H9 (cell line): ENCODE data around the gene PLA2G2C. TPM values are rescaled to one million over a fixed set of nuclear protein-coding genes. Genes with fewer than 3 reads are reported as not detected.

Source experiments
- DNase-seq: peaks from one replicate; pipeline ENCODE4 v3.0.0-alpha.2; 2017
- H2AFZ ChIP-seq: one replicate; pipeline ENCODE4 v1.6.1; 2013; ENCODE audit warnings: mild to moderate bottlenecking, low read length, control low read depth, moderate library complexity
- H2AK5ac ChIP-seq: 2 replicates; pipeline ENCODE4 v1.6.1; 2013; ENCODE audit warnings: low read length, control low read depth, mixed read lengths; ENCODE audit not compliant: insufficient read length
- H2BK120ac ChIP-seq: one replicate; pipeline ENCODE4 v1.6.1; 2013; ENCODE audit warnings: low read depth, mild to moderate bottlenecking, low read length, control low read depth, inconsistent platforms; ENCODE audit not compliant: poor library complexity, severe bottlenecking
- H2BK12ac ChIP-seq: 2 replicates; pipeline ENCODE4 v1.6.1; 2013; ENCODE audit warnings: low read length, control low read depth, mixed read lengths, low read depth; ENCODE audit not compliant: insufficient read length
- H2BK15ac ChIP-seq: 2 replicates; pipeline ENCODE4 v1.6.1; 2013; ENCODE audit warnings: low read depth, low read length, control low read depth
- H2BK20ac ChIP-seq: one replicate; pipeline ENCODE4 v1.6.1; 2013; ENCODE audit warnings: low read depth, mild to moderate bottlenecking, low read length, control low read depth, inconsistent platforms; ENCODE audit not compliant: poor library complexity, severe bottlenecking
- H2BK5ac ChIP-seq: 2 replicates; pipeline ENCODE4 v1.6.1; 2013; ENCODE audit warnings: low read length, control low read depth, mixed read lengths; ENCODE audit not compliant: insufficient read length
- H3K14ac ChIP-seq: 2 replicates; pipeline ENCODE4 v1.6.1; 2013; ENCODE audit warnings: low read length, control low read depth; ENCODE audit not compliant: insufficient read depth
- H3K18ac ChIP-seq: 2 replicates; pipeline ENCODE4 v1.6.1; 2013; ENCODE audit warnings: low read depth, mild to moderate bottlenecking, mixed read lengths, low read length, control low read depth; ENCODE audit not compliant: insufficient read length
- H3K23ac ChIP-seq: 2 replicates; pipeline ENCODE4 v1.6.1; 2013; ENCODE audit warnings: low read length, control low read depth, mixed read lengths, low read depth; ENCODE audit not compliant: insufficient read length
- H3K23me2 ChIP-seq: 2 replicates; pipeline ENCODE4 v1.6.1; 2013; ENCODE audit warnings: low read depth, mild to moderate bottlenecking, mixed read lengths, low read length, control low read depth; ENCODE audit not compliant: insufficient read length, poor library complexity, severe bottlenecking
- H3K27ac ChIP-seq: 2 replicates; pipeline ENCODE4 v1.5.1; 2013; ENCODE audit warnings: low read length, control low read depth, mixed read lengths, low read depth; ENCODE audit not compliant: insufficient read length
- H3K27me3 ChIP-seq: 2 replicates; pipeline ENCODE4 v1.6.1; 2013; ENCODE audit warnings: low read length, control low read depth, inconsistent platforms; ENCODE audit not compliant: insufficient read depth
- H3K4ac ChIP-seq: 2 replicates; pipeline ENCODE4 v1.6.1; 2013; ENCODE audit warnings: low read depth, mild to moderate bottlenecking, control low read depth, inconsistent platforms, low read length, moderate library complexity
- H3K4me1 ChIP-seq: 2 replicates; pipeline ENCODE4 v1.6.1; 2013; ENCODE audit warnings: low read length, control low read depth, inconsistent platforms; ENCODE audit not compliant: insufficient read depth
- H3K4me2 ChIP-seq: 2 replicates; pipeline ENCODE4 v1.6.1; 2013; ENCODE audit warnings: low read length, control low read depth, mixed read lengths; ENCODE audit not compliant: insufficient read length, insufficient read depth
- H3K56ac ChIP-seq: 2 replicates; pipeline ENCODE4 v1.6.1; 2013; ENCODE audit warnings: low read depth, mild to moderate bottlenecking, mixed read lengths, low read length, control low read depth; ENCODE audit not compliant: insufficient read length
- H3K79me1 ChIP-seq: 2 replicates; pipeline ENCODE4 v1.6.1; 2013; ENCODE audit warnings: low read depth, mild to moderate bottlenecking, moderate library complexity, low read length, control low read depth, inconsistent platforms; ENCODE audit not compliant: insufficient read depth, poor library complexity, severe bottlenecking
- H3K79me2 ChIP-seq: 2 replicates; pipeline ENCODE4 v1.6.1; 2013; ENCODE audit warnings: low read length, control low read depth, inconsistent platforms; ENCODE audit not compliant: insufficient read depth
- H3K9ac ChIP-seq: 2 replicates; pipeline ENCODE4 v1.6.1; 2013; ENCODE audit warnings: low read length, control low read depth, mixed read lengths; ENCODE audit not compliant: insufficient read length; ENCODE audit errors: extremely low read depth
- H3K9me3 ChIP-seq: one replicate; pipeline ENCODE4 v1.6.1; 2013; ENCODE audit warnings: low read depth, low read length, inconsistent platforms; ENCODE audit not compliant: control insufficient read depth
- H3T11ph ChIP-seq: one replicate; pipeline ENCODE4 v1.6.1; 2013; ENCODE audit warnings: mild to moderate bottlenecking, low read length, control low read depth, inconsistent platforms
- H4K20me1 ChIP-seq: one replicate; pipeline ENCODE4 v1.6.1; 2013; ENCODE audit not compliant: control insufficient read depth, insufficient read length, insufficient read depth
- H4K5ac ChIP-seq: 2 replicates; pipeline ENCODE4 v1.6.1; 2013; ENCODE audit warnings: low read depth, mild to moderate bottlenecking, mixed read lengths, low read length, control low read depth; ENCODE audit not compliant: insufficient read length
- H4K8ac ChIP-seq: replicated peaks from 2 replicates; pipeline ENCODE4 v1.6.1; 2013; ENCODE audit warnings: low read length, control low read depth, mixed read lengths, low read depth; ENCODE audit not compliant: insufficient read length
- H4K91ac ChIP-seq: 2 replicates; pipeline ENCODE4 v1.6.1; 2013; ENCODE audit warnings: low read depth, mild to moderate bottlenecking, moderate library complexity, mixed read lengths, low read length, control low read depth; ENCODE audit not compliant: insufficient read length
- H3K27ac Mint-ChIP-seq, 3 experiments: 2 replicates in 2 of 3; 3 replicates in 1 of 3; pipeline ENCODE4 v1.8.0; 2020 to 2021; ENCODE audit warnings: mixed read lengths in 3 of 3, mild to moderate bottlenecking in 1 of 3, moderate library complexity in 1 of 3
- H3K27me3 Mint-ChIP-seq: 2 replicates; pipeline ENCODE4 v1.8.0; 2021; ENCODE audit warnings: low read depth, mild to moderate bottlenecking, moderate library complexity, mixed read lengths
- H3K36me3 Mint-ChIP-seq, 3 experiments: 2 replicates in 2 of 3; 3 replicates in 1 of 3; pipeline ENCODE4 v1.8.0; 2020 to 2021; ENCODE audit warnings: low read depth in 3 of 3, mixed read lengths in 3 of 3; ENCODE audit not compliant: insufficient read depth in 1 of 3
- H3K4me1 Mint-ChIP-seq, 2 experiments: 2 replicates each; pipeline ENCODE4 v1.8.0; 2020; ENCODE audit warnings: mixed read lengths in 2 of 2
- H3K4me3 Mint-ChIP-seq, 2 experiments: 2 replicates in 1 of 2; 3 replicates in 1 of 2; pipeline ENCODE4 v1.8.0; 2020 to 2021; ENCODE audit warnings: mild to moderate bottlenecking in 2 of 2, mixed read lengths in 2 of 2, moderate library complexity in 1 of 2
- H3K9me3 Mint-ChIP-seq, 2 experiments: 2 replicates in 1 of 2; 3 replicates in 1 of 2; pipeline ENCODE4 v1.8.0; 2020; ENCODE audit warnings: mild to moderate bottlenecking in 2 of 2, mixed read lengths in 2 of 2, moderate library complexity in 1 of 2
- WGBS: extraction: QIAGEN DNeasy Blood & Tissue Kit; methylation state at CpG from one replicate; pipeline ENCODE4 v1.1.7; 2013; ENCODE audit warnings: missing lambda C conversion rate, low lambda C conversion rate, mixed read lengths; ENCODE audit not compliant: insufficient read length; ENCODE audit errors: extremely low coverage; 5-methylcytosine and 5-hydroxymethylcytosine counted together
- total RNA-seq: library from RNA; stranded (reverse); gene quantifications from 2 replicates; pipeline ENCODE4 v1.2.1, GENCODE V29; 2021
- TF ChIP-seq, protein P1 (sequence below): fragments of 200-600 bp; sonication (generic); conservative IDR thresholded peaks from 3 replicates; pipeline ENCODE4 v1.8.0; 2021; ENCODE audit warnings: antibody characterized with exemption, mild to moderate bottlenecking

PLA2G2C gene
- total RNA-seq, 1 experiment from 2014 or later: not detected

DNA sequence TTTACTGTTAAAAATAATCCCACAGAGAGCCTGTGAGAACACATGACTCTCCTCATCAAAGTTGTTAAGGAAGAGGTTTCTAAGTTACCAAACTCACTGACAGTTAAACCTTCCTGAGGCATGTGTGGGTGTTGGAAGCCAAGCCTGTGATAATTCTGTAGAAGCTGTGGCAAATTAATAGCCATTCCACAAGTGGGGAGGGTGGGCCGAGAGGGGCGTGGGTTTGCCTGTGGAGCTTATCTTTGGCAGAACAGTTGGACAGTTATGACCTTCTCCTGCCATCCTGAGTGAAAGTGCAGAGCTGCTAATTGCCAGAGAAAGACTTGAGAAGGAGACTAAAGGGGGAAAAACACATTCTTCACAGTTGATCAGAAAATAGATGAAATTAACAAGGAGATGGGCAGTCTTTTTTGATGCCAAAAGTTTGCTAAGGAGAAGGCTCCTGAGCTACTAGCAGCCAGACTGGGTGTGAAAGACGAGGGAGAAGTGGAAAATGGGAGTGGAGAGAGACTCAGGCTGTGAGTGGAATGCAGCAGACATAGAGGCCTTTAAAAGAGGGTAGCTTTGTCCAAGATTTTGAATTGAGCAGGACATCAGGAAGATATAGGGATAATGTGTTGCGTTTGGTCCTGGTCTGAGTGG, 1.6 kb upstream of the PLA2G2C start:
- H3K56ac ChIP-seq: no peak overlapping the region
- TF ChIP-seq, protein P1, sequence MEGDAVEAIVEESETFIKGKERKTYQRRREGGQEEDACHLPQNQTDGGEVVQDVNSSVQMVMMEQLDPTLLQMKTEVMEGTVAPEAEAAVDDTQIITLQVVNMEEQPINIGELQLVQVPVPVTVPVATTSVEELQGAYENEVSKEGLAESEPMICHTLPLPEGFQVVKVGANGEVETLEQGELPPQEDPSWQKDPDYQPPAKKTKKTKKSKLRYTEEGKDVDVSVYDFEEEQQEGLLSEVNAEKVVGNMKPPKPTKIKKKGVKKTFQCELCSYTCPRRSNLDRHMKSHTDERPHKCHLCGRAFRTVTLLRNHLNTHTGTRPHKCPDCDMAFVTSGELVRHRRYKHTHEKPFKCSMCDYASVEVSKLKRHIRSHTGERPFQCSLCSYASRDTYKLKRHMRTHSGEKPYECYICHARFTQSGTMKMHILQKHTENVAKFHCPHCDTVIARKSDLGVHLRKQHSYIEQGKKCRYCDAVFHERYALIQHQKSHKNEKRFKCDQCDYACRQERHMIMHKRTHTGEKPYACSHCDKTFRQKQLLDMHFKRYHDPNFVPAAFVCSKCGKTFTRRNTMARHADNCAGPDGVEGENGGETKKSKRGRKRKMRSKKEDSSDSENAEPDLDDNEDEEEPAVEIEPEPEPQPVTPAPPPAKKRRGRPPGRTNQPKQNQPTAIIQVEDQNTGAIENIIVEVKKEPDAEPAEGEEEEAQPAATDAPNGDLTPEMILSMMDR: no peak
- H3K27ac ChIP-seq: no peak overlapping the region
- H3K27me3 ChIP-seq: no peaks in the 10 kb centered on the region; the same call in 1 of the 2 replicates
- no peak overlapping the region for H3T11ph ChIP-seq
- H4K5ac ChIP-seq: no peak overlapping the region
- H3K27ac Mint-ChIP-seq: no peak overlapping the region
- H3K9me3 ChIP-seq: no peaks in the 10 kb centered on the region
- H3K4me1 ChIP-seq: 0 out of 2 replicates have a peak, but pooled peaks cover 3% of the 10 kb centered on the region
- peaks cover 6% of the 10 kb centered on the region for H3K23me2 ChIP-seq
- H3K27me3 Mint-ChIP-seq: peaks cover 89% of the 10 kb centered on the region
- no peak overlapping the region for H2BK120ac ChIP-seq
- H4K91ac ChIP-seq: no peak overlapping the region
- H2BK20ac ChIP-seq: no peak overlapping the region
- no peak overlapping the region for H2BK15ac ChIP-seq
- H3K9me3 Mint-ChIP-seq: peaks cover 0 to 3% of the 10 kb centered on the region in 2 experiments; a peak in 3 of 5 replicates
- no peak overlapping the region for H3K4me3 Mint-ChIP-seq
- no peak overlapping the region for H2AK5ac ChIP-seq
- no peak overlapping the region for H4K8ac ChIP-seq
- peaks cover 21% of the 10 kb centered on the region in 2 experiments for H3K4me1 Mint-ChIP-seq
- no peak overlapping the region for H2BK12ac ChIP-seq
- H4K20me1 ChIP-seq: no peaks in the 10 kb centered on the region
- DNase-seq: no peak
- H3K79me2 ChIP-seq: no peaks in the 10 kb centered on the region
- no peak overlapping the region for H3K4me2 ChIP-seq
- H3K14ac ChIP-seq: no peak overlapping the region
- no peak overlapping the region for H2AFZ ChIP-seq
- H3K9ac ChIP-seq: no peak overlapping the region
- no peak overlapping the region for H3K18ac ChIP-seq
- no peak overlapping the region for H3K23ac ChIP-seq
- no peaks in the 10 kb centered on the region; a peak in 1 of 7 replicates for H3K36me3 Mint-ChIP-seq
- H2BK5ac ChIP-seq: no peak overlapping the region
- H3K79me1 ChIP-seq: no peaks in the 10 kb centered on the region
- no peak overlapping the region for H3K4ac ChIP-seq
- WGBS: no CpG with 5 or more reads among the region's 4 CpGs
